Natural killer cell (primary cell): Measurements from ENCODE around the gene LRSAM1. TPM values are rescaled to one million over a fixed set of nuclear protein-coding genes. Genes with fewer than 3 reads are reported as not detected.

ENCODE experiments used
- ATAC-seq, 3 donors: fragments of 150-1000 bp in 2 of 3; fragments of 200-7000 bp in 1 of 3; cut with Tn5 transposase; 1 replicate in 1 of 3; 2 replicates in 2 of 3; pipeline ENCODE4 v1.10.0; 2021; ENCODE audit warnings: mild to moderate bottlenecking in 2 of 3, moderate library complexity in 2 of 3
- DNase-seq, 2 donors: peaks; one replicate each; pipeline versions ENCODE4 v3.0.0 to v3.0.0-alpha.2; 2013 to 2021; ENCODE audit warnings: mixed read lengths in 1 of 2
- H3K27ac ChIP-seq: one replicate; pipeline ENCODE4 v1.5.1; 2013; ENCODE audit warnings: mild to moderate bottlenecking, low read length
- H3K27me3 ChIP-seq: one replicate; pipeline ENCODE4 v1.6.1; 2013; ENCODE audit warnings: low read length; ENCODE audit not compliant: control insufficient read depth, insufficient read depth
- H3K36me3 ChIP-seq: one replicate; pipeline ENCODE4 v1.6.1; 2013; ENCODE audit warnings: low read length; ENCODE audit not compliant: control insufficient read depth, insufficient read depth
- H3K4me1 ChIP-seq: one replicate; pipeline ENCODE4 v1.6.1; 2013; ENCODE audit warnings: low read length; ENCODE audit not compliant: control insufficient read depth, insufficient read depth
- H3K4me3 ChIP-seq: one replicate; pipeline ENCODE4 v1.5.1; 2013; ENCODE audit warnings: low read length
- H3K9me3 ChIP-seq: one replicate; pipeline ENCODE4 v1.6.1; 2013; ENCODE audit warnings: low read length; ENCODE audit not compliant: control insufficient read depth, insufficient read depth
- H3K27ac Mint-ChIP-seq, 2 donors: one replicate each; pipeline ENCODE4 v1.8.0; 2022; ENCODE audit warnings: mild to moderate bottlenecking in 2 of 2, mixed read lengths in 2 of 2, moderate library complexity in 1 of 2
- H3K27me3 Mint-ChIP-seq, 2 donors: one replicate each; pipeline ENCODE4 v1.8.0; 2022; ENCODE audit warnings: low read depth in 2 of 2, mixed read lengths in 2 of 2
- H3K36me3 Mint-ChIP-seq: one replicate; pipeline ENCODE4 v1.8.0; 2022; ENCODE audit warnings: mixed read lengths
- H3K4me1 Mint-ChIP-seq, 2 donors: one replicate each; pipeline ENCODE4 v1.8.0; 2022; ENCODE audit warnings: mixed read lengths in 2 of 2
- H3K4me3 Mint-ChIP-seq: one replicate; pipeline ENCODE4 v1.8.0; 2022; ENCODE audit warnings: mild to moderate bottlenecking, moderate library complexity, mixed read lengths
- H3K9me3 Mint-ChIP-seq, 2 donors: one replicate each; pipeline ENCODE4 v1.8.0; 2022; ENCODE audit warnings: mixed read lengths in 2 of 2
- whole genome bisulfite sequencing: methylation state at CpG from one replicate; pipeline ENCODE4 v1.1.7; 2013; ENCODE audit warnings: missing lambda C conversion rate; ENCODE audit not compliant: insufficient coverage; 5-methylcytosine and 5-hydroxymethylcytosine counted together
- intact Hi-C: fragments of 100-400 bp; cut with micrococcal nuclease; formaldehyde crosslinking; loops from one replicate; pipeline ENCODE4 v1.14.2; 2022
- total RNA-seq, 4 donors: library from RNA; stranded (reverse); fragments of 120-200 nt in 1 of 4; gene quantifications; one replicate each; pipeline versions ENCODE4 v1.2.3 to v1.2.4, GENCODE V29; 2013 to 2022
- TF ChIP-seq, protein P1 (sequence below): fragments of 200-600 bp; IDR thresholded peaks from one replicate; pipeline ENCODE4 v1.8.0; 2022; ENCODE audit warnings: antibody characterized with exemption

LRSAM1 gene
- total RNA-seq, result 10 to 100 TPM; 17.4 to 24.6 (median 20.7) TPM
- total RNA-seq (2013), result 9.8 TPM

DNA sequence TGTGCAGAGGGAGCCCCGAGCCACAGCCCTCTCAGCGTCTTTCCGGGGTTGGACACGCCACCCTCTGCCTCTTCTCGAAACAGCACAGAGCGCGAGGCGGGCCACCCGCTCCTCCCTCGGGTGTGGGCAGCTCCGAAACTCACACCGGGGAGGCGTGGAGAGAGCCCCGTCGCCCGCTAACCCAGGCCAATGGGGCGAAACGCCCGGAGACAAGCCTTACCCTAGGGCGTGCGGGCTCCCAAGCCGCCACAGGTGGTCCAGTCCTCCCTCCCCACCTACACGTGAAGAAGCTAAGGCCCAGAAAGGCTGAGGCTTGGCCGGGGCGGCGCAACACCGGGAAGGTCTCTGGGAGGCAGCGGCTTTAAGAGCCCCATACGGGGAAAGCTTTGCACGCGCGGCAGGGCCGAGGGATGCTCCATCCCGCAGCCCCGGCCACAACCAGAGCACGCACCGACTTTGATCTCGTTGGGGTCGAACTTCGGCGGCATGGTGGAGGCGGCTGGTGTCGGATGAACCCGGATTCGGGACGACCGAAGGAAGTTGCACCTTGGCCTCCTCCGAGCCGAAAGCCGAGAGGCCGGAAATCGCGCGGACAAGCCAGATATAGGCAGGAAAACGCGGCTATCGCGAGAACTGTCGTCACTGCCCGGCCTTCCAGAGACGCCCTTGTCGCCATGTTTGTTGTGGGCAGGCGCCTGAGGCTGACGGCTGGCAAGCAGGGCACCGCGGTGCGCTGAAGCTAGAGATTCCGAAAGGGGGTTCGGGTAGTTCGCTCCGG, at the start of gene LRSAM1, which contains the start of gene RPL12:
LRSAM1 (plus strand) TSS at position 681 of the 778 bp plus-strand sequence. CDS start 3,018 bp downstream, outside the sequence.
RPL12 (minus strand) TSS at position 577 of the 778 bp plus-strand sequence; CDS start at position 488, 89 bp downstream.
- Mint-ChIP-seq H3K4me3 (peak within 1 kb of the TSS; percentile 96), H3K27ac (peak within 1 kb of the TSS; percentile 93), H3K36me3 (no peaks in the 10 kb centered on the region), H3K27me3 (no peaks in the 10 kb centered on the region), H3K9me3 (no peaks in the 10 kb centered on the region), H3K4me1 (peaks cover 46 to 55% of the 10 kb centered on the region in 2 donors)
- peaks cover 41% of the 10 kb centered on the region for H3K36me3 ChIP-seq
- no peaks in the 10 kb centered on the region for H3K9me3 ChIP-seq
- H3K4me3 ChIP-seq, result peak within 1 kb of the TSS; percentile 88
- ATAC-seq, result peak; percentile 83 to 91 (median 85)
- no peaks in the 10 kb centered on the region for H3K27me3 ChIP-seq
- peak; percentile 99 to 100 for DNase-seq
- peak within 1 kb of the TSS; percentile 84 for H3K27ac ChIP-seq
- intact Hi-C loops, result loop anchor here (1.0 to 2.0 kb wide), 2 partner anchors 27 to 54 kb away; partner anchors contain the start of genes SLC2A8 and ZNF79
- TF ChIP-seq, protein P1, sequence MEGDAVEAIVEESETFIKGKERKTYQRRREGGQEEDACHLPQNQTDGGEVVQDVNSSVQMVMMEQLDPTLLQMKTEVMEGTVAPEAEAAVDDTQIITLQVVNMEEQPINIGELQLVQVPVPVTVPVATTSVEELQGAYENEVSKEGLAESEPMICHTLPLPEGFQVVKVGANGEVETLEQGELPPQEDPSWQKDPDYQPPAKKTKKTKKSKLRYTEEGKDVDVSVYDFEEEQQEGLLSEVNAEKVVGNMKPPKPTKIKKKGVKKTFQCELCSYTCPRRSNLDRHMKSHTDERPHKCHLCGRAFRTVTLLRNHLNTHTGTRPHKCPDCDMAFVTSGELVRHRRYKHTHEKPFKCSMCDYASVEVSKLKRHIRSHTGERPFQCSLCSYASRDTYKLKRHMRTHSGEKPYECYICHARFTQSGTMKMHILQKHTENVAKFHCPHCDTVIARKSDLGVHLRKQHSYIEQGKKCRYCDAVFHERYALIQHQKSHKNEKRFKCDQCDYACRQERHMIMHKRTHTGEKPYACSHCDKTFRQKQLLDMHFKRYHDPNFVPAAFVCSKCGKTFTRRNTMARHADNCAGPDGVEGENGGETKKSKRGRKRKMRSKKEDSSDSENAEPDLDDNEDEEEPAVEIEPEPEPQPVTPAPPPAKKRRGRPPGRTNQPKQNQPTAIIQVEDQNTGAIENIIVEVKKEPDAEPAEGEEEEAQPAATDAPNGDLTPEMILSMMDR, result no peak
- under 1% methylated on average over 71 of the region's 71 CpGs for WGBS
- peaks cover 32% of the 10 kb centered on the region for H3K4me1 ChIP-seq

DNA sequence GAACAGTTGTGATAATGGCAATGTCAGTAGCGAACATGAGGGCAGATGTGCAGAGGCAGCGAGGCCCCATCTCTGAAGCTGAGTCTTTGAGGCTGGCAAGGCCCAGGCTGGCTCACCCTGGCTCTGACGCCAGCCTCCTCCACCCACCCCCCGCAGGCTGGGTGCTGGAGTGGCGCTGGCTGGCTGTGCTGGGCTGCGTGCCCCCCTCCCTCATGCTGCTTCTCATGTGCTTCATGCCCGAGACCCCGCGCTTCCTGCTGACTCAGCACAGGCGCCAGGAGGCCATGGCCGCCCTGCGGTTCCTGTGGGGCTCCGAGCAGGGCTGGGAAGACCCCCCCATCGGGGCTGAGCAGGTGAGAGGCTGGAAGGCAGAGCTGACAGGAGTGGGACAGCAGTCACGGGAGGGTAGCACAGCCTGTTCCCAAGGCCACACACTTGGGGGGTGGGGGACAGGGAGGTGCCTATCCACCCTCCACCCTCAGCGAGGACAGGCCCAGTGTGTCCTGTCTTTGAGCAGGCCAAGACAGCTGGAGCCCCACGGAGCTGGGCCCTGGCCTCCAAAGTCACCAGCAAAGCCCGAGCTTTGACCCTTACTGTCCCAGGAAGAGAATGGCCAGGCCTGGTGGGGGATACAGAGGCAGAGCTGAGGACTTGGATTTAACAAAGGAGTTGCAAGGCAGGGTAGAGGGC, 48.8 kb upstream of the LRSAM1 start:
- peaks cover 13% of the 10 kb centered on the region for H3K27me3 ChIP-seq
- no peak for DNase-seq
- H3K27ac ChIP-seq, result no peak overlapping the region
- Mint-ChIP-seq H3K4me3 (no peak overlapping the region), H3K4me1 (peaks cover 5 to 14% of the 10 kb centered on the region in 2 donors), H3K36me3 (no peaks in the 10 kb centered on the region), H3K9me3 (no peaks in the 10 kb centered on the region), H3K27ac (no peak overlapping the region), H3K27me3 (peaks cover 0 to 3% of the 10 kb centered on the region in 2 donors)
- H3K4me1 ChIP-seq, result peaks cover 12% of the 10 kb centered on the region
- H3K36me3 ChIP-seq, result peaks cover 2% of the 10 kb centered on the region
- H3K4me3 ChIP-seq, result no peak overlapping the region
- intact Hi-C loops, result no loop called here
- H3K9me3 ChIP-seq, result no peaks in the 10 kb centered on the region
- no peak for ATAC-seq
- WGBS, result 65% methylated on average over 18 of the region's 18 CpGs
- TF ChIP-seq, protein P1, result no peak

DNA sequence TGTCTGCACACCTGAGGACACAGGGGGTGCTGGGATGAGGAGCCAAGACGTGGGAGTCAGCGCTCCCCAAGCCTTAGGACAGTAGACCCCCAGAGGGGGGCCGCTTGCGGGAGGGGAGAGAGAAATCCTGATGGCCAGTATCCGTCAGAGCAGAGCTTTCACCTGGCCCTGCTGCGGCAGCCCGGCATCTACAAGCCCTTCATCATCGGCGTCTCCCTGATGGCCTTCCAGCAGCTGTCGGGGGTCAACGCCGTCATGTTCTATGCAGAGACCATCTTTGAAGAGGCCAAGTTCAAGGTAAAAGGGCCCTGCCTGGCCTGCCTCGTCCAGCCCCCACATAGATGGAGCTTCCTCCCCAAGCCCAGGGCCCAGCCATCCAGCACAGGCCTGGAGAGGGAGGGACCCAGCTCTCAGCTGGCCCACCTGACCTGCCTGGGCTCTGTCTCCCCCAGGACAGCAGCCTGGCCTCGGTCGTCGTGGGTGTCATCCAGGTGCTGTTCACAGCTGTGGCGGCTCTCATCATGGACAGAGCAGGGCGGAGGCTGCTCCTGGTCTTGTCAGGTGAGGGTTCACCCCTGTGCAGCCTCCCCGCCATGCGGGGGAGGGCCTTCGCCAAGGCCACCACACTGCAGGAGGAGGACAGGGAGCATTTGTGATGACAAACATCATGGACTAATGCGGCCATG, 47.7 kb upstream of the LRSAM1 start:
- no peak overlapping the region for H3K27ac ChIP-seq
- no peaks in the 10 kb centered on the region for H3K36me3 Mint-ChIP-seq
- H3K27me3 Mint-ChIP-seq, result no peaks in the 10 kb centered on the region
- no peak for ATAC-seq
- WGBS, result 94% methylated on average over 21 of the region's 22 CpGs
- H3K9me3 ChIP-seq, result no peaks in the 10 kb centered on the region
- H3K4me1 ChIP-seq, result peaks cover under 1% of the 10 kb centered on the region
- DNase-seq, result no peak
- H3K4me3 ChIP-seq, result no peak overlapping the region
- no peaks in the 10 kb centered on the region for H3K9me3 Mint-ChIP-seq
- peaks cover 0 to 5% of the 10 kb centered on the region in 2 donors for H3K4me1 Mint-ChIP-seq
- no peak overlapping the region for H3K27ac Mint-ChIP-seq
- H3K4me3 Mint-ChIP-seq, result no peak overlapping the region
- H3K27me3 ChIP-seq, result peaks cover 5% of the 10 kb centered on the region
- intact Hi-C loops, result no loop called here
- TF ChIP-seq, protein P1, result no peak
- peaks cover 2% of the 10 kb centered on the region for H3K36me3 ChIP-seq
